HG02938 (cell line): Measurements from ENCODE around the gene EFCAB11.
A peak's percentile ranks its signal among the peaks of the same experiment; 100 is the strongest.

Experiments used
- ATAC-seq: cut with Tn5 transposase; IDR thresholded peaks from one replicate; pipeline ENCODE4 v1.9.1; 2021; ENCODE audit warnings: mild to moderate bottlenecking, moderate library complexity; ENCODE audit not compliant: unreplicated experiment

The EFCAB11 gene

GRCh38 chr14:89954070-89955021, at the start of gene EFCAB11:
Gene EFCAB11 (minus strand): TSS chr14:89954730. CDS start chr14:89954660, 70 bp downstream.
- peak; percentile 79 for ATAC-seq

- no peak for ATAC-seq
Measured at GRCh38 chr14:90003526-90004307, 49.2 kb upstream of the EFCAB11 start.

GRCh38 chr14:90000935-90001334, 46.4 kb upstream of the EFCAB11 start:
- ATAC-seq, result no peak

- no peak for ATAC-seq
Measured at GRCh38 chr14:89996963-89997362, 42.4 kb upstream of the EFCAB11 start.

- no peak for ATAC-seq
Measured at GRCh38 chr14:89992273-89992672, 37.7 kb upstream of the EFCAB11 start.

GRCh38 chr14:89990623-89991275, 36.2 kb upstream of the EFCAB11 start:
- ATAC-seq, result no peak

GRCh38 chr14:89990218-89990617, 35.7 kb upstream of the EFCAB11 start:
- no peak for ATAC-seq

GRCh38 chr14:89988787-89989186, 34.3 kb upstream of the EFCAB11 start:
- no peak for ATAC-seq

- no peak for ATAC-seq
Measured at GRCh38 chr14:89987161-89987475, 32.6 kb upstream of the EFCAB11 start.

- ATAC-seq, result no peak
Measured at GRCh38 chr14:89986462-89987160, 32.1 kb upstream of the EFCAB11 start.

- no peak for ATAC-seq
Measured at GRCh38 chr14:89983375-89983774, 28.8 kb upstream of the EFCAB11 start.

- ATAC-seq, result no peak
Measured at GRCh38 chr14:89978656-89979055, 24.1 kb upstream of the EFCAB11 start.

- no peak for ATAC-seq
Measured at GRCh38 chr14:89977668-89978067, 23.1 kb upstream of the EFCAB11 start.

- ATAC-seq, result no peak
Measured at GRCh38 chr14:89973234-89973823, 18.8 kb upstream of the EFCAB11 start.

- no peak for ATAC-seq
Measured at GRCh38 chr14:89965839-89966238, 11.3 kb upstream of the EFCAB11 start.

- ATAC-seq, result no peak
Measured at GRCh38 chr14:89963288-89963978, 8.9 kb upstream of the EFCAB11 start.

- no peak for ATAC-seq
Measured at GRCh38 chr14:89960914-89961313, 6.4 kb upstream of the EFCAB11 start.

- ATAC-seq, result no peak
Measured at GRCh38 chr14:89959853-89960445, 5.4 kb upstream of the EFCAB11 start.

GRCh38 chr14:89958966-89959365, 4.4 kb upstream of the EFCAB11 start:
- ATAC-seq, result no peak
